Spleen (tissue), 7 donors: ENCODE measurements around the gene THAP9.
A peak's percentile ranks its signal among the peaks of the same experiment; 100 is the strongest.

Experiments used
- POLR2A ChIP-seq, 3 donors: fragments of 450-650 bp; IDR thresholded peaks; one replicate each; pipeline ENCODE4 v1.5.1; 2017; ENCODE audit warnings: antibody characterized with exemption in 3 of 3, mild to moderate bottlenecking in 1 of 3
- TF ChIP-seq, protein P1 (sequence below), 11 experiments: fragments of 200-600 bp in 7 of 11; fragments of 450-650 bp in 4 of 11; sonication (generic) in 4 of 11; IDR thresholded peaks in 8 of 11; conservative IDR thresholded peaks in 3 of 11; 1 replicate in 7 of 11; 2 replicates in 4 of 11; pipeline versions ENCODE4 v1.4.0 to v1.8.0; 2016 to 2021; ENCODE audit warnings: antibody characterized with exemption in 11 of 11, inconsistent platforms in 4 of 11, mild to moderate bottlenecking in 1 of 11
- donor health status: DM: no; HTN: no; CAD: no; lungs with moderate emphysema.
- donor health status: DM: no; HTN: no; CAD: no.
- donor health status: DM: no; HTN: no; CAD: no.

DNA sequence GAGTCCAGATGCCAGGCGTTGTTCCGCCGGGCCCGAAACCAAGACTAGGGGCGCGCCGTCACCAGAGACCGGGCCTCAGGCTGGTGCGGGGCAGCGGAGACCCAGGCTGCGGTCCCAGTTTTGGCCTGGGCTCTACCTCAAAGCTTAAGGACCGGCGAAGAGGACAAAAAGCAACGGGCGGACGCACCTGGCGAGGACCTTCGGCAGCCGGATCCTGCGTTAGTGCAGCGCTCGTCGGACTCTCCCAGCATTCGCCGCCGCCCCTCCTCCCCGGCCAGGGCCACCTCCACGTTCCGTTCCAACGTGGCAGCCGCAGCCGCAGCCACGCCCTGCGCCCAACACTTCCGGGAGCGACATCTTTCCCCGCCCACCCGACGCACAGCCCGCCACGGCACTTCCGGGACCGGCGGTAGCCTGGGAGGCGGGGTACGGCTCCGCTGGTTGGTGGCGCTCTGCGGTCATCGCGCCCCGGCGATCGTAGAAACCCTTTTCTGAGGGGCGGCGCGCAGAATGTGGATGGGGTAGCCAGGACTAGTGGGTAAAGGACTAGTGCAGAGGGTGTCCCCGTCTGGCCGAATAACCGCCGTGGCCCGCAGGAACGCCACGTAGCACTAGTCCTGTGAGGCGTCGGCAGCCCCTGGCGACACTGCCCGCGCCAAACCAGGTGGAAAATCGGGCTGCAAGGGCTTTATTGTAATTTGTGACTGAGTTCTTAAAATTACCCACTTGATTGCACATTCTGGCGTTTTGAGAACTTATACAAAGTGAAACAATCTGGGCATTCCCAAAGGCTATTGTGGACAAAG is 9.4 kb upstream of the THAP9 start, which contains the start of gene SEC31A:
- TF ChIP-seq, protein P1, sequence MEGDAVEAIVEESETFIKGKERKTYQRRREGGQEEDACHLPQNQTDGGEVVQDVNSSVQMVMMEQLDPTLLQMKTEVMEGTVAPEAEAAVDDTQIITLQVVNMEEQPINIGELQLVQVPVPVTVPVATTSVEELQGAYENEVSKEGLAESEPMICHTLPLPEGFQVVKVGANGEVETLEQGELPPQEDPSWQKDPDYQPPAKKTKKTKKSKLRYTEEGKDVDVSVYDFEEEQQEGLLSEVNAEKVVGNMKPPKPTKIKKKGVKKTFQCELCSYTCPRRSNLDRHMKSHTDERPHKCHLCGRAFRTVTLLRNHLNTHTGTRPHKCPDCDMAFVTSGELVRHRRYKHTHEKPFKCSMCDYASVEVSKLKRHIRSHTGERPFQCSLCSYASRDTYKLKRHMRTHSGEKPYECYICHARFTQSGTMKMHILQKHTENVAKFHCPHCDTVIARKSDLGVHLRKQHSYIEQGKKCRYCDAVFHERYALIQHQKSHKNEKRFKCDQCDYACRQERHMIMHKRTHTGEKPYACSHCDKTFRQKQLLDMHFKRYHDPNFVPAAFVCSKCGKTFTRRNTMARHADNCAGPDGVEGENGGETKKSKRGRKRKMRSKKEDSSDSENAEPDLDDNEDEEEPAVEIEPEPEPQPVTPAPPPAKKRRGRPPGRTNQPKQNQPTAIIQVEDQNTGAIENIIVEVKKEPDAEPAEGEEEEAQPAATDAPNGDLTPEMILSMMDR (IDR thresholded peaks at IDR 0.05 in 8 of 11, conservative IDR thresholded peaks at IDR 0.05 in 3 of 11): peak in 3 of 11 experiments; percentile 21 to 39 (median 29)
- TF ChIP-seq POLR2A (IDR thresholded peaks at IDR 0.05): peak; percentile 51 to 85 (median 82)
